Activated CD8-positive, alpha-beta T cell treated with anti-CD3 and anti-CD28 coated beads for 36 hours (primary cell): Measurements from ENCODE around the gene ASTN2. TPM values are rescaled to one million over a fixed set of nuclear protein-coding genes. Genes with fewer than 3 reads are reported as not detected.

Source experiments
- ATAC-seq: fragments of 200-7000 bp; cut with Tn5 transposase; one replicate; pipeline ENCODE4 v1.10.0; 2021; ENCODE audit warnings: mild to moderate bottlenecking, moderate library complexity
- CTCF ChIA-PET: fragments of 350-600 bp; sonication (Branson Sonifier 250); formaldehyde crosslinking; loops from one replicate; lab custom pipeline; 2021; ENCODE audit warnings: antibody characterized with exemption; lab: Charles Lee
- POLR2A ChIA-PET: fragments of 350-600 bp; sonication (Branson Sonifier 250); formaldehyde crosslinking; loops from one replicate; lab custom pipeline; 2021; ENCODE audit warnings: antibody characterized with exemption; lab: Charles Lee
- DNase-seq: peaks from one replicate; pipeline ENCODE4 v3.0.0-alpha.2; 2020
- H3K27ac Mint-ChIP-seq: one replicate; pipeline ENCODE4 v1.8.0; 2021; ENCODE audit warnings: mild to moderate bottlenecking, mixed read lengths
- H3K27me3 Mint-ChIP-seq: one replicate; pipeline ENCODE4 v1.8.0; 2021; ENCODE audit warnings: mixed read lengths
- H3K36me3 Mint-ChIP-seq: one replicate; pipeline ENCODE4 v1.8.0; 2021; ENCODE audit warnings: low read depth, mixed read lengths
- H3K4me1 Mint-ChIP-seq: one replicate; pipeline ENCODE4 v1.8.0; 2021; ENCODE audit warnings: low read depth, mixed read lengths
- H3K4me3 Mint-ChIP-seq: one replicate; pipeline ENCODE4 v1.8.0; 2021; ENCODE audit warnings: mild to moderate bottlenecking, moderate library complexity, mixed read lengths
- H3K9me3 Mint-ChIP-seq: one replicate; pipeline ENCODE4 v1.8.0; 2021; ENCODE audit warnings: mixed read lengths
- intact Hi-C: fragments of 100-400 bp; cut with micrococcal nuclease; formaldehyde crosslinking; loops from one replicate; pipeline ENCODE4 v1.10.0; 2022
- total RNA-seq, 2 experiments: library from RNA; stranded (reverse); gene quantifications; one replicate each; pipeline ENCODE4 v1.2.3, GENCODE V29; 2021
- TF ChIP-seq, protein P1 (sequence below): fragments of 200-600 bp; IDR thresholded peaks from one replicate; pipeline ENCODE4 v1.8.0; 2022; ENCODE audit warnings: antibody characterized with exemption, mild to moderate bottlenecking

The ASTN2 gene
- total RNA-seq, 2 experiments from 2014 or later = 5.2 to 5.7 TPM

GRCh38 chr9:117088786-117089185 lies 326.1 kb downstream of the ASTN2 start:
- H3K36me3 Mint-ChIP-seq = no peaks in the 10 kb centered on the region
- DNase-seq (no peak), ATAC-seq (no peak)
- no peaks in the 10 kb centered on the region for H3K4me1 Mint-ChIP-seq
- H3K27me3 Mint-ChIP-seq = no peaks in the 10 kb centered on the region
- TF ChIP-seq, protein P1, sequence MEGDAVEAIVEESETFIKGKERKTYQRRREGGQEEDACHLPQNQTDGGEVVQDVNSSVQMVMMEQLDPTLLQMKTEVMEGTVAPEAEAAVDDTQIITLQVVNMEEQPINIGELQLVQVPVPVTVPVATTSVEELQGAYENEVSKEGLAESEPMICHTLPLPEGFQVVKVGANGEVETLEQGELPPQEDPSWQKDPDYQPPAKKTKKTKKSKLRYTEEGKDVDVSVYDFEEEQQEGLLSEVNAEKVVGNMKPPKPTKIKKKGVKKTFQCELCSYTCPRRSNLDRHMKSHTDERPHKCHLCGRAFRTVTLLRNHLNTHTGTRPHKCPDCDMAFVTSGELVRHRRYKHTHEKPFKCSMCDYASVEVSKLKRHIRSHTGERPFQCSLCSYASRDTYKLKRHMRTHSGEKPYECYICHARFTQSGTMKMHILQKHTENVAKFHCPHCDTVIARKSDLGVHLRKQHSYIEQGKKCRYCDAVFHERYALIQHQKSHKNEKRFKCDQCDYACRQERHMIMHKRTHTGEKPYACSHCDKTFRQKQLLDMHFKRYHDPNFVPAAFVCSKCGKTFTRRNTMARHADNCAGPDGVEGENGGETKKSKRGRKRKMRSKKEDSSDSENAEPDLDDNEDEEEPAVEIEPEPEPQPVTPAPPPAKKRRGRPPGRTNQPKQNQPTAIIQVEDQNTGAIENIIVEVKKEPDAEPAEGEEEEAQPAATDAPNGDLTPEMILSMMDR = no peak
- H3K9me3 Mint-ChIP-seq = no peaks in the 10 kb centered on the region
- intact Hi-C loops = no loop called here
- CTCF ChIA-PET = no interaction called here
- no peak overlapping the region for H3K27ac Mint-ChIP-seq
- POLR2A ChIA-PET = no interaction called here
- no peak overlapping the region for H3K4me3 Mint-ChIP-seq

DNA sequence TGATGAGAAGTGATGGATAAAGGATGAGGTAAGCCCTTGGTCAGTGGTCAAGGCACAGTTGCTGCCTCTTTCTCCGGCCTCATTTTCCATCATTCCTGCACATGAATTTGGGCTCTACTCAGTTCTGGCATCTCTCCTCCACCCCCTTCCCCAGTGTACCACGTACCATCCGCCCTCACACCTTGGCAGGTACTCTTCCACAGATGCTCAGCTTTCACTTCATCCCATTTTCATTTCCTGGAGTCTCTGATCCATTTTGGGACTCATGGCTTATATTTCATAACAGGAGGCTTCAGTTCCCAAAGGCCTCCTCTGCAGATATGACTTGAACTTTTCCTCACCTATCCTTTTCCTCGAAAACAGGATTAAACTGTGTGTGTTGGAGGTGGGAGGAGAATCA lies 326.7 kb downstream of the ASTN2 start:
- TF ChIP-seq, protein P1 = no peak
- DNase-seq (no peak), ATAC-seq (no peak)
- H3K4me1 Mint-ChIP-seq = no peaks in the 10 kb centered on the region
- no peaks in the 10 kb centered on the region for H3K27me3 Mint-ChIP-seq
- no peak overlapping the region for H3K4me3 Mint-ChIP-seq
- H3K27ac Mint-ChIP-seq = no peak overlapping the region
- CTCF ChIA-PET = no interaction called here
- H3K36me3 Mint-ChIP-seq = no peaks in the 10 kb centered on the region
- POLR2A ChIA-PET = no interaction called here
- H3K9me3 Mint-ChIP-seq = no peaks in the 10 kb centered on the region
- intact Hi-C loops = no loop called here

GRCh38 chr9:117084221-117084620 lies 330.6 kb downstream of the ASTN2 start:
- Mint-ChIP-seq H3K27me3 (no peaks in the 10 kb centered on the region), H3K27ac (no peak overlapping the region), H3K36me3 (no peaks in the 10 kb centered on the region), H3K9me3 (no peaks in the 10 kb centered on the region), H3K4me3 (no peak overlapping the region), H3K4me1 (no peaks in the 10 kb centered on the region)
- POLR2A ChIA-PET = no interaction called here
- TF ChIP-seq, protein P1 = no peak
- DNase-seq (no peak), ATAC-seq (no peak)
- CTCF ChIA-PET = no interaction called here
- intact Hi-C loops = no loop called here

- H3K27ac Mint-ChIP-seq = no peak overlapping the region
- no peaks in the 10 kb centered on the region for H3K4me1 Mint-ChIP-seq
- no peak for DNase-seq
- POLR2A ChIA-PET = no interaction called here
- no peaks in the 10 kb centered on the region for H3K9me3 Mint-ChIP-seq
- no peaks in the 10 kb centered on the region for H3K36me3 Mint-ChIP-seq
- TF ChIP-seq, protein P1 = no peak
- no peaks in the 10 kb centered on the region for H3K27me3 Mint-ChIP-seq
- intact Hi-C loops = no loop called here
- no peak for ATAC-seq
- no peak overlapping the region for H3K4me3 Mint-ChIP-seq
- CTCF ChIA-PET = no interaction called here
Measured at GRCh38 chr9:117083559-117083958, 331.3 kb downstream of the ASTN2 start.

DNA sequence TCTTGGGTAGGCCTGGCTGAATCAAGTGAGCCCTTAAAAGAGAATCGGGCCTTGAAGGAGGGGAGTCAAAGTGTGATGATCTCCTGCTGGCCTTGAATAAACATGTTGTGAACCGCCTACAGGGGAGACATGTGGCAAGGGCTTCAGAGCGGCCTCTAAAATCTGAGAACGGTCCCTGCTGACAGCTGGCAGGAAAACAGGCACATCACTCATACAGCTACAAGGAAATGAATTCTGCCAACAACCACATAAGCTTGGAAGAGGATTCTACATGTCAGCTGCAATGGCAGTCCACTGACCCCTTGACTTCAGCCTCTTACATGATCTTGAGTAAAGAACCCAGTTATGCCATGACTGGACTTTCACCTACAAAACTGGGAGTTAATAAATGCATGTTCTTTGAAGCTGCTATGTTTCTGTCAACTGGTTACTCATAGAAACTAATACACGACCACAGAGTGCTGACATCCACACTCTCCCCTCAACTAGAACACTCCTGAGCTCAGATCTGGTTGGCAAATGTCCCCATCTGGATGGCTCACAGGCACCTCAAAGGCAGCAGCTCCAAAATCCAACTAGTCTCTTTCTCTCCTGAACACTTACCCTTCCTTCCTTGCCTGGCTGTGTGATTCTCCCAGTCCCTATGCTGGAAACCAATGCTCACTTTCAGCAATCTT lies 333.1 kb downstream of the ASTN2 start:
- Mint-ChIP-seq H3K9me3 (peaks cover 4% of the 10 kb centered on the region), H3K4me1 (no peaks in the 10 kb centered on the region), H3K27me3 (no peaks in the 10 kb centered on the region), H3K27ac (no peak overlapping the region), H3K36me3 (no peaks in the 10 kb centered on the region), H3K4me3 (no peak overlapping the region)
- intact Hi-C loops = no loop called here
- ATAC-seq (no peak), DNase-seq (no peak)
- ChIA-PET POLR2A (no interaction called here), CTCF (no interaction called here)
- TF ChIP-seq, protein P1 = no peak
